Measurements from ENCODE around the gene CCBE1. TPM values are rescaled to one million over a fixed set of nuclear protein-coding genes. Genes with fewer than 3 reads are reported as not detected.

Gene CCBE1
- total RNA-seq, 2 donors from 2014 or later: 0.27 to 3.1 TPM

- no peak overlapping the region for H3K27ac ChIP-seq
- H3K4me1 ChIP-seq: no peaks in the 10 kb centered on the region
- DNase-seq: no peak
- H3K4me3 ChIP-seq: no peak overlapping the region
- no peaks in the 10 kb centered on the region for H3K36me3 ChIP-seq
- TF ChIP-seq, protein P1, sequence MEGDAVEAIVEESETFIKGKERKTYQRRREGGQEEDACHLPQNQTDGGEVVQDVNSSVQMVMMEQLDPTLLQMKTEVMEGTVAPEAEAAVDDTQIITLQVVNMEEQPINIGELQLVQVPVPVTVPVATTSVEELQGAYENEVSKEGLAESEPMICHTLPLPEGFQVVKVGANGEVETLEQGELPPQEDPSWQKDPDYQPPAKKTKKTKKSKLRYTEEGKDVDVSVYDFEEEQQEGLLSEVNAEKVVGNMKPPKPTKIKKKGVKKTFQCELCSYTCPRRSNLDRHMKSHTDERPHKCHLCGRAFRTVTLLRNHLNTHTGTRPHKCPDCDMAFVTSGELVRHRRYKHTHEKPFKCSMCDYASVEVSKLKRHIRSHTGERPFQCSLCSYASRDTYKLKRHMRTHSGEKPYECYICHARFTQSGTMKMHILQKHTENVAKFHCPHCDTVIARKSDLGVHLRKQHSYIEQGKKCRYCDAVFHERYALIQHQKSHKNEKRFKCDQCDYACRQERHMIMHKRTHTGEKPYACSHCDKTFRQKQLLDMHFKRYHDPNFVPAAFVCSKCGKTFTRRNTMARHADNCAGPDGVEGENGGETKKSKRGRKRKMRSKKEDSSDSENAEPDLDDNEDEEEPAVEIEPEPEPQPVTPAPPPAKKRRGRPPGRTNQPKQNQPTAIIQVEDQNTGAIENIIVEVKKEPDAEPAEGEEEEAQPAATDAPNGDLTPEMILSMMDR (IDR thresholded peaks at IDR 0.05): no peak
- H3K9ac ChIP-seq (ENCODE audit: low read depth in 2 of 2, low read length in 2 of 2): no peak overlapping the region
- no peaks in the 10 kb centered on the region for H3K27me3 ChIP-seq
- H3K9me3 ChIP-seq: no peaks in the 10 kb centered on the region
- intact Hi-C loops (cut with DNase I): no loop called here
Measured at GRCh38 chr18:59660366-59660765, 36.9 kb downstream of the CCBE1 start.

GRCh38 chr18:59659508-59660170, 37.6 kb downstream of the CCBE1 start:
- no peaks in the 10 kb centered on the region for H3K4me1 ChIP-seq
- intact Hi-C loops (cut with DNase I): no loop called here

GRCh38 chr18:59658941-59659340, 38.3 kb downstream of the CCBE1 start:
- Histone ChIP-seq H3K27ac (no peak overlapping the region), H3K9ac (ENCODE audit: low read depth in 2 of 2, low read length in 2 of 2) (no peak overlapping the region), H3K4me1 (no peaks in the 10 kb centered on the region), H3K4me3 (no peak overlapping the region), H3K36me3 (no peaks in the 10 kb centered on the region), H3K27me3 (no peaks in the 10 kb centered on the region), H3K9me3 (no peaks in the 10 kb centered on the region)
- DNase-seq: no peak
- intact Hi-C loops (cut with DNase I): no loop called here
- TF ChIP-seq, protein P1 (IDR thresholded peaks at IDR 0.05): no peak

More at GRCh38 chr18:59659508-59660170, 37.6 kb downstream of the CCBE1 start:
- Histone ChIP-seq H3K27ac (no peak overlapping the region), H3K9ac (ENCODE audit: low read depth in 2 of 2, low read length in 2 of 2) (no peak overlapping the region), H3K4me3 (no peak overlapping the region), H3K9me3 (no peaks in the 10 kb centered on the region), H3K27me3 (no peaks in the 10 kb centered on the region), H3K36me3 (no peaks in the 10 kb centered on the region)
- no peak for DNase-seq
- TF ChIP-seq, protein P1 (IDR thresholded peaks at IDR 0.05): no peak

GRCh38 chr18:59657012-59657411, 40.2 kb downstream of the CCBE1 start:
- no peak overlapping the region for H3K27ac ChIP-seq
- no peaks in the 10 kb centered on the region for H3K9me3 ChIP-seq
- no peaks in the 10 kb centered on the region for H3K27me3 ChIP-seq
- H3K4me3 ChIP-seq: no peak overlapping the region
- H3K9ac ChIP-seq (ENCODE audit: low read depth in 2 of 2, low read length in 2 of 2): no peak overlapping the region
- no peak for DNase-seq
- intact Hi-C loops (cut with DNase I): no loop called here
- TF ChIP-seq, protein P1 (IDR thresholded peaks at IDR 0.05): no peak
- no peaks in the 10 kb centered on the region for H3K4me1 ChIP-seq
- H3K36me3 ChIP-seq: no peaks in the 10 kb centered on the region

- no peak for DNase-seq
- Histone ChIP-seq H3K27ac (no peak overlapping the region), H3K4me3 (no peak overlapping the region), H3K36me3 (no peaks in the 10 kb centered on the region), H3K9me3 (no peaks in the 10 kb centered on the region), H3K27me3 (no peaks in the 10 kb centered on the region), H3K4me1 (no peaks in the 10 kb centered on the region), H3K9ac (ENCODE audit: low read depth in 2 of 2, low read length in 2 of 2) (no peak overlapping the region)
- TF ChIP-seq, protein P1 (IDR thresholded peaks at IDR 0.05): no peak
- intact Hi-C loops (cut with DNase I): no loop called here
Measured at GRCh38 chr18:59656373-59656887, 40.8 kb downstream of the CCBE1 start.
